HEK293 (cell line): Measurements from ENCODE around the gene SERPINC1.

Experiments
- CTCF ChIP-seq: fragments of 450-650 bp; formaldehyde crosslinking; IDR thresholded peaks from 2 replicates; pipeline ENCODE4 v1.5.1; 2016; ENCODE audit warnings: missing biosample characterization, missing genetic modification characterization
- KLF8 ChIP-seq: fragments of 450-650 bp; formaldehyde crosslinking; IDR thresholded peaks from 2 replicates; pipeline ENCODE4 v1.5.1; 2016; ENCODE audit warnings: missing biosample characterization, missing genetic modification characterization
- ZBTB20 ChIP-seq: fragments of 450-650 bp; formaldehyde crosslinking; IDR thresholded peaks from 2 replicates; pipeline ENCODE4 v1.5.1; 2016; ENCODE audit warnings: missing biosample characterization, missing genetic modification characterization
- ZNF623 ChIP-seq: fragments of 450-650 bp; formaldehyde crosslinking; IDR thresholded peaks from 2 replicates; pipeline ENCODE4 v1.5.1; 2016; ENCODE audit warnings: missing biosample characterization, missing genetic modification characterization
- TF ChIP-seq, protein P1 (sequence below): IDR thresholded peaks from 2 replicates; pipeline ENCODE4 v1.6.1; 2011; ENCODE audit warnings: mild to moderate bottlenecking, low read depth, low read length, borderline replicate concordance

GRCh38 chr1:173870252-173871075 is 46.7 kb downstream of the SERPINC1 start:
- no peak for TF ChIP-seq CTCF
- TF ChIP-seq KLF8 (tag by site-specific recombination): no peak
- TF ChIP-seq, protein P1, sequence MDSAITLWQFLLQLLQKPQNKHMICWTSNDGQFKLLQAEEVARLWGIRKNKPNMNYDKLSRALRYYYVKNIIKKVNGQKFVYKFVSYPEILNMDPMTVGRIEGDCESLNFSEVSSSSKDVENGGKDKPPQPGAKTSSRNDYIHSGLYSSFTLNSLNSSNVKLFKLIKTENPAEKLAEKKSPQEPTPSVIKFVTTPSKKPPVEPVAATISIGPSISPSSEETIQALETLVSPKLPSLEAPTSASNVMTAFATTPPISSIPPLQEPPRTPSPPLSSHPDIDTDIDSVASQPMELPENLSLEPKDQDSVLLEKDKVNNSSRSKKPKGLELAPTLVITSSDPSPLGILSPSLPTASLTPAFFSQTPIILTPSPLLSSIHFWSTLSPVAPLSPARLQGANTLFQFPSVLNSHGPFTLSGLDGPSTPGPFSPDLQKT: no peak
- TF ChIP-seq ZNF623: no peak
- TF ChIP-seq ZBTB20: no peak
